Thyroid gland (tissue), 4 donors: ENCODE results near the gene COQ6. TPM values are rescaled to one million over a fixed set of nuclear protein-coding genes. Genes with fewer than 3 reads are reported as not detected.
A peak's percentile ranks its signal among the peaks of the same experiment; 100 is the strongest.

Experiments
- DNase-seq, 2 donors: peaks; one replicate each; pipeline ENCODE4 v3.0.0-alpha.2; 2019
- H3K27ac ChIP-seq, 3 donors: fragments of 200-600 bp; sonication (generic); 1 replicate in 2 of 3; 2 replicates in 1 of 3; pipeline ENCODE4 v1.5.1; 2016 to 2019; ENCODE audit warnings: mild to moderate bottlenecking in 1 of 3, moderate library complexity in 1 of 3
- H3K27me3 ChIP-seq: fragments of 200-600 bp; sonication (generic); one replicate; pipeline ENCODE4 v1.5.1; 2019
- H3K36me3 ChIP-seq, 2 donors: fragments of 200-600 bp; sonication (generic); one replicate each; pipeline ENCODE4 v1.5.1; 2016 to 2019
- H3K4me1 ChIP-seq, 2 donors: fragments of 200-600 bp; sonication (generic); one replicate each; pipeline ENCODE4 v1.5.1; 2017 to 2019
- H3K4me3 ChIP-seq, 3 donors: fragments of 200-600 bp; sonication (generic); replicated peaks in 1 of 3; 1 replicate in 2 of 3; 2 replicates in 1 of 3; pipeline ENCODE4 v1.5.1; 2016; ENCODE audit warnings: mild to moderate bottlenecking in 1 of 3
- H3K9me3 ChIP-seq: fragments of 200-600 bp; sonication (generic); one replicate; pipeline ENCODE4 v1.5.1; 2017
- POLR2A ChIP-seq, 2 donors: fragments of 450-650 bp; IDR thresholded peaks; one replicate each; pipeline ENCODE4 v1.6.1; 2017; ENCODE audit warnings: antibody characterized with exemption in 2 of 2, mild to moderate bottlenecking in 2 of 2, moderate library complexity in 1 of 2
- WGBS, 2 donors: methylation state at CpG; one replicate each; pipeline ENCODE4 v1.1.5; 2017; 5-methylcytosine and 5-hydroxymethylcytosine counted together
- intact Hi-C: fragments of 100-400 bp; cut with DNase I; formaldehyde crosslinking; loops from one replicate; pipeline ENCODE4 v1.15.1; 2023
- total RNA-seq, 4 donors: library from RNA; depleted of rRNA; stranded (reverse); fragments of >200 nt; gene quantifications; one replicate each; pipeline ENCODE4 v1.2.3, GENCODE V29; 2016
- TF ChIP-seq, protein P1 (sequence below), 6 experiments: fragments of 200-600 bp in 3 of 6; fragments of 450-650 bp in 3 of 6; sonication (generic) in 3 of 6; IDR thresholded peaks; one replicate each; pipeline ENCODE4 v1.5.1; 2016 to 2019; ENCODE audit warnings: antibody characterized with exemption in 6 of 6, mild to moderate bottlenecking in 2 of 6, inconsistent platforms in 1 of 6, moderate library complexity in 1 of 6

The COQ6 gene
- 100 to 1,000 TPM in 1 of 4 donors, 10 to 100 TPM in 3; 33.2 to 106 (median 49.7) TPM for total RNA-seq

GRCh38 chr14:73949752-73950734 is at the start of gene COQ6, which contains the start of gene FAM161B:
Gene COQ6 (plus strand): TSS chr14:73950302. CDS start chr14:73950333, 31 bp downstream.
Gene FAM161B (minus strand): TSS chr14:73950094. CDS start chr14:73950026, 68 bp downstream.
- peaks cover 0 to 13% of the 10 kb centered on the region in 2 donors for H3K36me3 ChIP-seq
- peak; percentile 96 to 97 for DNase-seq
- intact Hi-C loops = no loop called here
- 0 to 1% methylated on average over 41 to 63 of the region's 70 CpGs for WGBS, 2 donors
- TF ChIP-seq POLR2A (IDR thresholded peaks at IDR 0.05) = peak; percentile 16 to 85
- TF ChIP-seq, protein P1, sequence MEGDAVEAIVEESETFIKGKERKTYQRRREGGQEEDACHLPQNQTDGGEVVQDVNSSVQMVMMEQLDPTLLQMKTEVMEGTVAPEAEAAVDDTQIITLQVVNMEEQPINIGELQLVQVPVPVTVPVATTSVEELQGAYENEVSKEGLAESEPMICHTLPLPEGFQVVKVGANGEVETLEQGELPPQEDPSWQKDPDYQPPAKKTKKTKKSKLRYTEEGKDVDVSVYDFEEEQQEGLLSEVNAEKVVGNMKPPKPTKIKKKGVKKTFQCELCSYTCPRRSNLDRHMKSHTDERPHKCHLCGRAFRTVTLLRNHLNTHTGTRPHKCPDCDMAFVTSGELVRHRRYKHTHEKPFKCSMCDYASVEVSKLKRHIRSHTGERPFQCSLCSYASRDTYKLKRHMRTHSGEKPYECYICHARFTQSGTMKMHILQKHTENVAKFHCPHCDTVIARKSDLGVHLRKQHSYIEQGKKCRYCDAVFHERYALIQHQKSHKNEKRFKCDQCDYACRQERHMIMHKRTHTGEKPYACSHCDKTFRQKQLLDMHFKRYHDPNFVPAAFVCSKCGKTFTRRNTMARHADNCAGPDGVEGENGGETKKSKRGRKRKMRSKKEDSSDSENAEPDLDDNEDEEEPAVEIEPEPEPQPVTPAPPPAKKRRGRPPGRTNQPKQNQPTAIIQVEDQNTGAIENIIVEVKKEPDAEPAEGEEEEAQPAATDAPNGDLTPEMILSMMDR (IDR thresholded peaks at IDR 0.05) = peak in 2 of 6 experiments; percentile 10 to 21
- no peaks in the 10 kb centered on the region for H3K9me3 ChIP-seq
- H3K27ac ChIP-seq = peak within 1 kb of the TSS; percentile 74 to 89 (median 82)
- H3K27me3 ChIP-seq = no peaks in the 10 kb centered on the region
- peak within 1 kb of the TSS; percentile 56 to 91 (median 85) for H3K4me3 ChIP-seq
- H3K4me1 ChIP-seq = peaks cover 12% of the 10 kb centered on the region in 2 donors

DNA sequence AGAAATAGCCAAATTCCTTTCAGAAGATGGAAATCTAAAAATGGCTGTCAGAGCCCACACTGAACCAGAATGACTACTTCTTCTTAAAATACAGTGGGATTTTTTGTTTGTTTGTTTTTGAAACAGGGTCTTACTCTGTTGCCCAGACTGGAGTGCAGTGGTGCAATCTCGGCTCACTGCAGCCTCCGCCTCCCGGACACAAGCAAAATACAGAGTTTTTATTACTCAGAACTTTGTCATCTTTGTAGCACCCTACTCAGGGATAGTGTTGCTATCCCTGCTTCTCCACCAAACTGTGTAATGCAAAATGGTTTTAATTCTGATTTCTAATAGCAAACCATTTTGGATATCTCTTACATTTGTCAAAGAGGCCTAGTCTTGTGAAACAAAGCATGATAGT is 47.1 kb upstream of the COQ6 start:
- 61 to 100% methylated on average over 3 of the region's 3 CpGs for WGBS, 2 donors
- peaks cover 43 to 53% of the 10 kb centered on the region in 2 donors for H3K36me3 ChIP-seq
- H3K4me3 ChIP-seq = no peak overlapping the region
- no peaks in the 10 kb centered on the region for H3K4me1 ChIP-seq
- no peaks in the 10 kb centered on the region for H3K9me3 ChIP-seq
- no peaks in the 10 kb centered on the region for H3K27me3 ChIP-seq
- TF ChIP-seq, protein P1 (IDR thresholded peaks at IDR 0.05) = no peak
- no peak for TF ChIP-seq POLR2A (IDR thresholded peaks at IDR 0.05)
- intact Hi-C loops = no loop called here
- no peak overlapping the region for H3K27ac ChIP-seq
- no peak for DNase-seq

DNA sequence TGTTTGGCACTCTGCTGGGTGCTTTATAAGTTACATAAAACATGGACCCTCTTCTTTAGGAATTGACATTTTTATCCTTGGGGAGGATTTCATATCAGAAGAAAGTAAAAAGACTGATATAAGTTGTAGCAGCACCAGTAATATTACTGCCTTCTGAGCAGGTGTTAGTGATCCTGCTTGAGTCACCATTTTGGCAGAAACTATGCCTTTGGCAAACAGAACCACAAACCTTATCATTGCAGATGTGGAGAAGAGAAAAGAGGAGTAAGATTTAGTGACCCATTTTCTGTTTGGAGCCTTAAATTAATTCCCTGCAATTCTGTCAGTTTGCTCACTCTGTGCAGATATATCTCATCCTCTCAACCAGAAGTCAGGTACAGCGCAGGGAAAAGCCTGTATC is 40.4 kb upstream of the COQ6 start:
- intact Hi-C loops = no loop called here
- H3K4me1 ChIP-seq = no peaks in the 10 kb centered on the region
- H3K4me3 ChIP-seq = no peak overlapping the region
- 100% methylated on average over 1 of the region's 1 CpG for WGBS, 2 donors
- TF ChIP-seq POLR2A (IDR thresholded peaks at IDR 0.05) = no peak
- TF ChIP-seq, protein P1 (IDR thresholded peaks at IDR 0.05) = no peak
- no peak for DNase-seq
- no peak overlapping the region for H3K27ac ChIP-seq
- H3K36me3 ChIP-seq = peaks cover 39 to 42% of the 10 kb centered on the region in 2 donors
- no peaks in the 10 kb centered on the region for H3K9me3 ChIP-seq
- no peaks in the 10 kb centered on the region for H3K27me3 ChIP-seq

DNA sequence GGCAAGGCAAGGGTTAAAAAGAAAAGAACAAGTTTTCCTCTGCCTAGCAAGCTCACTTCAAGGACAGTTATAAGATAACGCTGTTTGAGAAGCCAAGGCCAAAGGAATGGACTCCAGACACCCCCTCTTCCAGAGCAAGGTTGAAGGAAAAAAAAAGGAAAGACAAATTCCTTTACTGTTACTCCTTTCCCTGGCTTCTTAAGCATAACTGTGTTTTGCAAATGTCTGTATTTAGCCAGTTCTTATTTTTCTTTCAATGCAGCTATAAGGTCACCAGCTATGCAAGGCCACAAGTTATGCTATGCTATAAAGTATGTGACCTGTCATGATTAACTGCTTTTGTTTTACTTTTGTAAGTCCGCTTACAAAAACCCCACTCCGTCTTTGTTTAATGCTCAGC is 36.8 kb upstream of the COQ6 start:
- WGBS, 2 donors = 87 to 88% methylated on average over 3 of the region's 3 CpGs
- H3K36me3 ChIP-seq = peaks cover 17 to 20% of the 10 kb centered on the region in 2 donors

More for the DNA sequence above, 36.8 kb upstream of the COQ6 start:
- no peak overlapping the region for H3K4me3 ChIP-seq
- intact Hi-C loops = no loop called here
- no peak overlapping the region for H3K27ac ChIP-seq
- H3K27me3 ChIP-seq = no peaks in the 10 kb centered on the region
- H3K4me1 ChIP-seq = no peaks in the 10 kb centered on the region
- H3K9me3 ChIP-seq = no peaks in the 10 kb centered on the region
- no peak for DNase-seq
- TF ChIP-seq, protein P1 (IDR thresholded peaks at IDR 0.05) = no peak
- TF ChIP-seq POLR2A (IDR thresholded peaks at IDR 0.05) = no peak
